GM21367 (cell line): Measurements from ENCODE around the gene ATP8B1.
A peak's percentile ranks its signal among the peaks of the same experiment; 100 is the strongest.

Experiments
- ATAC-seq: cut with Tn5 transposase; IDR thresholded peaks from one replicate; pipeline ENCODE4 v1.9.1; 2021; ENCODE audit not compliant: unreplicated experiment

ATP8B1 gene

DNA sequence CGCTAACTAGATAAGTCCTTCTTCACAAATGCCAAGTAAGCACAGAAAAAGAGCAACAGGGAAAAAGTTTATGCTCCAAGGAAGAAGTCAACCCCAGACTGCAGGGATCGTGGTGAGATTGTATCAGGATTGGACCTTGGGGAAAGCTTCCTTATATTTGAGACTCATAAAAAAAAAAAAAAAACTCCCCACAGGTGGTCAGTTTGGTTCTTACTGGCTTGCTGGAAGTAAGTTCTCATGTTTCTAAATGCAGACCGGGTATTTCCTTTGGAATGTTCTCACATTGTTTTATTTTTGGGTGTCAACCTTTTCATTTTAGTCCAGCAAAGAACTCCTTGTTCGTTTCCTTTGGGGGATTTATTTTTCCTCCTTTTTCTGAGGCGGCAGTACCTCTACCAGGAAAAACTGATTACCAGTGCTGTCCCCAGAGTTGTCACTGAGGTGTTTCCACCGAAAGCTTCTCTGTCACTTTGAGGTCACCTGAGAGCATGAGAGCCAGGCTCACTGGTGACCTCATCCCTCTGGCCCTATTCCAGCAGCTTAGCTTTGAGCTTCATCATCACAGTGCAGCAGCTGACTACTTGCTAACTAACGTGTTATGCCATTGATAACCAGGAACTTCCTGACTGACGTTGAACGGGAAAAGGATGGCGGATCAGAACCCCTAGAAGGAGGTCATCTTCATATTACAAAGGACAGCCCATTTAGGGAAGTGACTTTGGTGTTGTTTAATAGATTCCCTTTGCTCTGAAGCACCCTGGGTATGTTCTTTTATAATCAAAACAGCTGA is 16.8 kb upstream of the ATP8B1 start:
- ATAC-seq: peak; percentile 68

DNA sequence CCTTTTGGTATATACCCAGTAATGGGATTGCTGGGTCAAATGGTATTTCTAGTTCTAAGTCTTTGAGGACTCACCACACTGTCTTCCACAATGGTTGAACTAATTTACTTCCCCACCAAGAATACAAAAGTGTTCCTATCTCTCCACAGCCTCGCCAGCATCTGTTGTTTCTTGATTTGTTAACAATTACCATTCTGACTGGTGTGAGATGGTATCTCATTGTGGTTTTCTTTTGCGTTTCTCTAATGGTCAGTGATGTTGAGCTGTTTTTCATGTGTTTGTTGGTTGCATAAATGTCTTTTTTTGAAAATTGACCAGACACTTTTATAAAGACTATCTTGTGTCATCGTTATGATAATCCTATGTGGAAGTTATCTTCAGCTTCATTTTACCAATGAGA is 16.0 kb upstream of the ATP8B1 start:
- ATAC-seq: no peak

DNA sequence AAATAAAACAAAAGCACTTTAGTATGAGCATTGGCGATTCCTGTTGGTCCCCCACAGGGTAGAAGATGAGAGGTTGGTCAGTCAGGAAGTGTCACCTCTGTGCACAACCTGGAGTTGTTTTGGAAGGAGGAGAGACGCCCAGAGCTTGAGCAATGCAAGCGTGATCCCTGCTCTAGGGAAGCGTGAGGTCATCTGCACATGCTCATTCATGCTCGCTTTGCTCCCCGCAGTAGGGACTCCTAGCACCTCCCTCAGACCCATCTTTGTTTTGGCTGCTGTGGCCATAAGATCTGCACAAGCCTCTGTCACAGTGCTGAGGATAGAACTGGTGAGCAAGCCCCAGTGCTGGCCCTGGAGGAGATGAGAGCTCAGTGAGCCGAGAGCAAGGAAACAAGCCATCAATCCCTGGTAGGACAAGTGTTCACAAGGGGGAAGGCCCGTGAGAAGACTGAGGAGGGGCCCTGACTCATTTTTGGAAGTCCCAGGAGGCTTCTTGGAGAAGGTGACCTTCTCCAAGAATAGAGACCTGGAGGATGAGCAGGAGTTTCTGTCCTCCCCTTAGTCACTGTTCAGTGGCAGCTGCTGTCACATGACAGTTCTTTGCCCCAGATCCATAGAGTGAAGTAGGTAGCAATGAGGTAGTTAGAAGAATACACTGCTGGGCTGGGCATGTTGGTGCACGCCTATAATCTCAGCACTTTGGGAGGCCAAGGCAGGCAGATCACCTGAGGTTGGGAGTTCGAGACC is 13.3 kb upstream of the ATP8B1 start:
- no peak for ATAC-seq

GRCh38 chr18:57814555-57814954 is 11.4 kb upstream of the ATP8B1 start:
- no peak for ATAC-seq

DNA sequence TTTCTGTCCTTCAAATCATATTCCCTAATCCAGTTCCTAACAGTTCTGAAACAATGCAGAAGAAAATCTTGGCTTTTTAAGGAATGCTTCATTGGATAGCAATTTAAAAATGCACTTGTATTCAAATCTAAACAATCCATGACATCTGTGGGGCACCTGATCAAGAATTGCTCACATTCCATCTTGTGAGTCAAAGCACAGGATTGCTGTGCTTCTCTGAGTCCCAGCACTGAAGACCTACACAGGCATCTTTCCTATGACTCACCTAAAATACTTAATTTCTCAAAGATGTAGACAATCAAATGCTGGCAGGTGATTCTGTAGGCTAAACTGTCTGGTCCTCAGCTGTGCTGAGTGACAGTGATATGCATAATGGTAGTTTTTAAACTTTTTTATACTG is 10.1 kb upstream of the ATP8B1 start:
- ATAC-seq: no peak

GRCh38 chr18:57812126-57812477 is 9.0 kb upstream of the ATP8B1 start:
- ATAC-seq: no peak

DNA sequence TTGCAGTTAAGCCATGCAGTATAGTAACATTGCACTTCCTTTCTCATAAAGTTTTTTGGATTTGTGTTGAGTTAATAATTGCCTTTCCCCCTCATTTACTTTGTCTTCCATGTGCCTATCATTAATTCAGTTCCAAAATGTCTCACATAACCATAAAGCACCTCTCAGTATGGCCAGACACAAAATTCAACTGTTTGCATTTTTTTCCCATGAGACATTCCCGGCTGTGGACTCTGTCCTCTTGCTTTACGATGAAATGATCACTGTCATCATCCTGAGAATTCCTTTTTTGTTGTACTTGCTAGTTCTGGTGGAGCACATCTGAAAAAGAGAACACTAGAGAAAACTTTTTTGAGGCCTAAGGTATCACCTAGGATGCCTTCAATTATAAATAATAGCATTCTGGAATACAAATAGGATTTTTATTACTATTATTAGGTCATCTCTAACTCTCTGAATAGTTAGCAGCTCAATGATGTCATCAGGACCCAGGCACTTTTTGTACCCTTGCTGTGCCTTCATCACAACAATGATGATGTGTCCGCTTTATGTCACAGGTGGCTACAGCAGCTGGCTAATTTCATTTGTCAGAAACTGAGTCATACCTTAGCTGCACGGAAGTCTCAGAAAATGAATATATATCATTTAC is 8.5 kb upstream of the ATP8B1 start:
- no peak for ATAC-seq

DNA sequence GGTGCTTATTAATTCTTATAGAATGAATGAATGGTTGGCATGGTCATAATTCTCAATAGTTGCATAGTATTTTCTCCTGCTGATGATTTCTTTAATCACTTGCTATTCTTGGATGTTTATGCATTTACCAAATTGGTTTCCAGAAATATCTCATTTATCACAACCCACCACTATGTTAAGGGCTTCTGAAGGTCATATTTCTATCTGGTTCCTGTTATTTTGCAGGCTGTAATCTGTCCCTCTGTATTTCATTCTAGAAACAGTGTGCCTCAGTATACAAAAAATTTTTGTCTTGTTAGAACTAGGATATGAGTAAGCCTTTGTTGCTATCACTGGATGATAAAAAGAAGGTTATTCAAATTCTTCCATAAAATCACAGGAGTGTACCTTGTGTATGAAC is 6.1 kb upstream of the ATP8B1 start:
- ATAC-seq: no peak

DNA sequence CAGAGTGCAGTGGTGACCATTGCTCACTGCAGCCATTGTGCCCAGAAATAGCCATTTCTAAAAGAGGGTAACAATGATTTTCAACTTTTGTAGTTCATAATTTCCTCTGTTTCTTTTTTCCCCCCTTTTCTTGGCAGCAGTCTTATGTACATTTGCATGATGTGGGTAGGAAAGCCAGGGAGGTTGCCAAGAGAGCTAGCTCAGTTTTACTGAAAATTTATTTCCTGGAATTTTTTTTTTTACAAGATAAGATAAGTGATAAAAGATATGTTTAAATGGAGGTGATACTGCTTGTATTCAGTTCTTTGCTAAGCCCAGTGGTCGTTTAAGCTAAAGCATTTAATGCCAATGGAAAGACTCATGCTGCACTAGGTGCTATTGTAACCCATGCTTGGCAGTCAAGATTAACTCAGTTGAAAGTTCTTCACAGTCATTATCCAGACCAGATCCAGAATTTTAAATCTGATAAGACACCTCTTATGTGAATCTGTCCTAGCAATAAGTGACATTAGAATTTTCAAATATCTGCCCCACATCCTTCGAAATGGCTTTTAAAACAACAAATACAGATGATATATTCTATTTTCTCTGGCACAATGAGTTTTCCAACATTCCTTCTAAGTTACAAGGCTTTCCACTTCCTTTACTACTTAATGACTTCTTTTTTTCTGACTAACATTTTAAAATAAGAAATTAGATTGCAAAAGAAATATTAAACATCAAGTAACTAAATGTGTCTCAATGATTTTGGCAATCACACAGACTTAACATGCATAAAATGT is 4.4 kb upstream of the ATP8B1 start:
- no peak for ATAC-seq

DNA sequence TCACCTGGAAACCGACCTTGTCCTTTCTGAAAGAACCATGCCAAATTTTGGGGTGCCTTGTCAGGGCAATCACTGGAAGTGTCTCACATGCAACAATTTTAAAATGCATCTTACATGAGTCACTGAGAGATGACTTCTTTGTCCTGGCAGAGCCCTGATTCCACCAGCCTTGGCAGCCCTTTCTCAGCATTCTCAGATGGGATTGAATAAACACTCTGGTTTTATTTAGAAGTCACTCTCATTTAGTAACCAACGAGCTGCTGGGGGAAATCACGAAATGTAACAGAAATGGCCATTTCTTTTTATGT is 3.8 kb upstream of the ATP8B1 start:
- no peak for ATAC-seq

DNA sequence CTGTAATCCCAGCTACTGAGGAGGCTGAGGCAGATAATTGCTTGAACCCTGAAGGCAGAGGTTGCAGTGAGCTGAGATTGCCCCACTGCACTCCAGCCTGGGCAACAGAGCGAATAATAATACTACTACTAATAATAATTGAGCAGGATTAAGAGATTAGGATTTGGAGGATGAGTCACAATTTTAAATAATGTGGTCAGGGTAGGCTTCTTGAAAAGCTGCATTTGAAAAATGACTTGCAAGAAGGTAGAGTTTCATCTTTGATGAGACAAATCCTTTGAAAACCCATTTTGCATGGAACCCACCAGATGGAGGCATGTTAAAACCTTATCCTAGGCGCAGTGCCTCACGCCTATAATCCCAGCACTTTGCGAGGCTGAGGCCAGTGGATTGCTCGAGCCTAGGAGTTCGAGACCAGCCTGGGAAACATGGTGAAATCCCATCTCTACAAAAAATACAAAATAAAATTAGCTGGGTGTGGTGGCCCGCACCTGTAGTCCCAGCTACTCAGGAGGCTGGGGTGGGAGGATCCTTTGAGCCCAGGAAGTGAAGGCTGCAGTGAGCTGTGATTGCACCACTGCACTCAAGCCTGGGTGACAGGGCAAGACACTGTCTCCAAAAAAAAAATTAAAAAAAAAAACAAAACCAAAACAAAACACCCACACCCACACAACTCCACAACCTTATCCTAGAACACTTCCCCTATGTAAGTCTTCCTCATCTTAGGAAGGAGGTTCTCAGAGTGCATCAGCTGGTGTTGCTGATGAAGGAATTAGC is 3.3 kb upstream of the ATP8B1 start:
- ATAC-seq: no peak

- no peak for ATAC-seq
Observed at GRCh38 chr18:57805117-57805516, 2.0 kb upstream of the ATP8B1 start.

- ATAC-seq: no peak
Observed at GRCh38 chr18:57804557-57804956, 1.4 kb upstream of the ATP8B1 start.

GRCh38 chr18:57802213-57803102 is 657 bp downstream of the ATP8B1 start:
- no peak for ATAC-seq

GRCh38 chr18:57801761-57802212 is 1.3 kb downstream of the ATP8B1 start:
- no peak for ATAC-seq

GRCh38 chr18:57801325-57801724 is 1.8 kb downstream of the ATP8B1 start:
- ATAC-seq: no peak

DNA sequence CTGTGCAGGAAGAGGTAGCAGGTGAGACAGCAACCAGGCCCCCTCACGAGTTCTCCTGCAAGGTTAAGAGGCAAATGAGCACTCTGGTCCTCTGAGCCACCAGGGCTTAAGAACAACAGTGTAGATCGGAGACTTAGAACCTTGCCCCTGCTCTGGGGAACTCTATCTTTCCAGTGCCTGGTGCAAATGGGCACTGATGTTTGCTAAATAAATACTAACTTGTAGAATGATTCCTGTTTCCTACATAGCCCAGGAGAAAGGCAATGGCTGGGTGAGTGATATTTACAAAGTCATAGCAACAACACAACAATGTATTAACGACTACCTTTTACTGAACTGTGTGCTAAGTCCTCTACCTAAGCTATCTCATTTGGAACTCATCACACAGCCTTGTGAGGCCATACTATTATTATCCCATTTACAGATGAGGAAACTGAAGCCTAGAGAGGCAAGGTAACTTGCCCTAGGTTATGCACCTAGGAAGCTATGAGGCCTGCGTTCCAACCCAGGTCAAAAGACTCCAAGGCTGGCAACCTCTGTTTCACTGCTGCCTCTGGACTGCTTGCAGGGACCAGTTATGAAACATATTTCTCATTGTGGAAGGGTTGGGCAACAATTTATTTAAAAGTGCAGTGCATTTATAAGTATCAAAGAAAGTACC is 4.3 kb downstream of the ATP8B1 start:
- ATAC-seq: no peak

DNA sequence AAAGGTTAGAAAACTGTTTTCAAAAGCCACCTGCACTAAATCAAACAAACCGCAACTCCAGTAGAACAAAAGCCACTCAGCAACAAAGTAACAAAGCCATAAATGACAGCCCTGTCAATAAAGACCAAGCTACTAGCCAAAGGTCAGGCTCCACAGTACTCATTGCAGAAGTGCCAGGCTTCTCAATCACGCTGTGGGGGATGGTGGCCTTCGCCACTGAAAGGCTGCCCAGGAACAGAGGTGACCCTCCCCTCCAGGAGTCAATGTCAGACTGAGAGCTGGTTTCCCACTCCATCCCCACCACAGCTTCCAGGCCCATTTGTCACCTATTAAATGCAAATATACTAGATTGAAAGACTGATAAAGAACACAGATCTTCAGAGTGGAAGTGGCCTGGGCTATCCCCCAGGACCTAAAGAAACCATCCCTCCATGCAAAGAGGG is 5.9 kb downstream of the ATP8B1 start:
- no peak for ATAC-seq
